ENCODE measurements around the gene TBC1D8. TPM values are rescaled to one million over a fixed set of nuclear protein-coding genes. Genes with fewer than 3 reads are reported as not detected.

The TBC1D8 gene
- total and polyA plus RNA-seq, 12 donors = 7.6 to 17.2 (median 10.8) TPM

DNA sequence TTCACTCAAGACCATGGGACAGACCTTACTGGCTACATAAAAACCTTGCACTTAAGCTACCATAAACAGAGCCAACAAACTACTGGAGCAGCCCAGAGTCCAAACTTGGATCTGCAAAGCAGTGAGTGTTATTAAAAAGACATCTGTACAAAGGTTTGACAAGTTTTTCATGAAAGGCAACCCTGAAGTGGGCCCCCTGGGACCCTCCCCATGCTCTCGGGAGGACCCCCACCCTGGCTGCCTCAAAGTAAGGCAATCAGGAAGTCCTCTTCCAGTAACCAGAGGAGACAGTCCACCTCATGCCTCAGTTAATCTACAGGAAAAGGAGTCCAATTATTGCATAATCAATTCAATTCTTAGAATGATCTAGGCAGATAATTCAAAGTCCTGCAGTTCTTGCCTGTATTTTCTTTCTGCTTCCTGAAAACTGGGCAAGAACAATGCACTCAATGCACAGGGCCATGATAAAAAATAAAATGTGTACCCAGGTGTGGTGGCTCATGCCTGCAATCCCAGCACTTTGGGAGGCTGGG, 69.7 kb downstream of the TBC1D8 start:
- intact Hi-C loops (cut with DNase I) = no loop called here
- DNase-seq = no peak
- Histone ChIP-seq H3K4me3 (no peak overlapping the region), H3K27me3 (no peaks in the 10 kb centered on the region), H3K36me3 (replicated peaks in 1 of 2) (no peaks in the 10 kb centered on the region), H3K27ac (no peak overlapping the region), H3K9me3 (replicated peaks in 1 of 3) (no peaks in the 10 kb centered on the region), H3K4me1 (replicated peaks in 1 of 2) (peaks cover 5% of the 10 kb centered on the region in 2 donors)
- no peak for TF ChIP-seq POLR2A (IDR thresholded peaks at IDR 0.05)
- TF ChIP-seq, protein P1, sequence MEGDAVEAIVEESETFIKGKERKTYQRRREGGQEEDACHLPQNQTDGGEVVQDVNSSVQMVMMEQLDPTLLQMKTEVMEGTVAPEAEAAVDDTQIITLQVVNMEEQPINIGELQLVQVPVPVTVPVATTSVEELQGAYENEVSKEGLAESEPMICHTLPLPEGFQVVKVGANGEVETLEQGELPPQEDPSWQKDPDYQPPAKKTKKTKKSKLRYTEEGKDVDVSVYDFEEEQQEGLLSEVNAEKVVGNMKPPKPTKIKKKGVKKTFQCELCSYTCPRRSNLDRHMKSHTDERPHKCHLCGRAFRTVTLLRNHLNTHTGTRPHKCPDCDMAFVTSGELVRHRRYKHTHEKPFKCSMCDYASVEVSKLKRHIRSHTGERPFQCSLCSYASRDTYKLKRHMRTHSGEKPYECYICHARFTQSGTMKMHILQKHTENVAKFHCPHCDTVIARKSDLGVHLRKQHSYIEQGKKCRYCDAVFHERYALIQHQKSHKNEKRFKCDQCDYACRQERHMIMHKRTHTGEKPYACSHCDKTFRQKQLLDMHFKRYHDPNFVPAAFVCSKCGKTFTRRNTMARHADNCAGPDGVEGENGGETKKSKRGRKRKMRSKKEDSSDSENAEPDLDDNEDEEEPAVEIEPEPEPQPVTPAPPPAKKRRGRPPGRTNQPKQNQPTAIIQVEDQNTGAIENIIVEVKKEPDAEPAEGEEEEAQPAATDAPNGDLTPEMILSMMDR (IDR thresholded peaks at IDR 0.05) = no peak
- 68 to 85% (median 76%) methylated on average over 1 of the region's 1 CpG for WGBS, 4 donors

- Histone ChIP-seq H3K36me3 (replicated peaks in 1 of 2) (no peaks in the 10 kb centered on the region), H3K9me3 (replicated peaks in 1 of 3) (no peaks in the 10 kb centered on the region), H3K4me1 (replicated peaks in 1 of 2) (peaks cover 6 to 10% of the 10 kb centered on the region in 2 donors), H3K27me3 (no peaks in the 10 kb centered on the region), H3K27ac (no peak overlapping the region), H3K4me3 (no peak overlapping the region)
- TF ChIP-seq POLR2A (IDR thresholded peaks at IDR 0.05) = no peak
- TF ChIP-seq, protein P1 (IDR thresholded peaks at IDR 0.05) = no peak
- WGBS, 4 donors = 90 to 96% (median 95%) methylated on average over 14 of the region's 14 CpGs
- no peak for DNase-seq
- intact Hi-C loops (cut with DNase I) = no loop called here
Observed at GRCh38 chr2:101080211-101081068, 70.7 kb downstream of the TBC1D8 start.

GRCh38 chr2:101076581-101076980, 74.6 kb downstream of the TBC1D8 start:
- no peak overlapping the region for H3K4me3 ChIP-seq
- no peaks in the 10 kb centered on the region for H3K27me3 ChIP-seq
- no peaks in the 10 kb centered on the region for H3K36me3 ChIP-seq (replicated peaks in 1 of 2)
- intact Hi-C loops (cut with DNase I) = no loop called here
- peaks cover 6 to 10% of the 10 kb centered on the region in 2 donors for H3K4me1 ChIP-seq (replicated peaks in 1 of 2)
- no peaks in the 10 kb centered on the region for H3K9me3 ChIP-seq (replicated peaks in 1 of 3)
- no peak for TF ChIP-seq POLR2A (IDR thresholded peaks at IDR 0.05)
- TF ChIP-seq, protein P1 (IDR thresholded peaks at IDR 0.05) = no peak
- H3K27ac ChIP-seq = no peak overlapping the region
- DNase-seq = peak; percentile 54 to 87 (median 84)
- WGBS, 4 donors = 11 to 38% (median 19%) methylated on average over 2 of the region's 2 CpGs

DNA sequence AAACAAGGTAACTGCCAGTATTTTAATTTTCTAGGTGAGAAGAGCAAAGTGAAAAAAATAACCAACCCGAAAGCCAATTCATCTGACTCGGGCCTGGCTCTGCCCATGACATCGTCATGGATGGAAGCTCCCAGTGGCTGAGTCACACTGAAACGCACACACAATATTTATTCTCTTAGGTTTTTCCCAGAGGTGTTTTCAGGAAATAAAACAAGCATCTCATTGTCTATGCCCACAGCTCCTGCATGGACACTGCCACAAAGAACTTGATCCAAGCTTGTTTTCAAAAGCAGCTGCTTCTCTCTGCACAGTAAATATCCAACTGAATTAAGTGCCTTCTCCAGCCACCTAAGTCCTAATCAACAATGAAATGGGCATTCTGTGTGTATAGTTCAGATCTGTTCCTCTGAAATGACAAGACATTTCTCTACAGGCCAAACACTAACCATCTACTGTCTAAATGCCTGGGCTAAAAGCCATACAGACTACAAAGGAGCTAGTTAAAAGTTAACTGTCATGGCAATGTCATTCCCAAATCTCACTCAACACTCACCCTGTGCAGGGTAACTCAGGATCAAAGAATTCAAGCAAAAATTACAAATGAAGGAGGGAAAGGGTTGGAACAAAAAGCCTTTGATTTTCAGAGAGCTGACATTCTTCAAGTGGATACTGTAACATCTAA, 86.2 kb downstream of the TBC1D8 start:
- H3K27me3 ChIP-seq = no peaks in the 10 kb centered on the region
- peaks cover 0 to 7% of the 10 kb centered on the region in 2 donors for H3K4me1 ChIP-seq (replicated peaks in 1 of 2)
- no peaks in the 10 kb centered on the region for H3K9me3 ChIP-seq (replicated peaks in 1 of 3)
- no peak overlapping the region for H3K4me3 ChIP-seq
- intact Hi-C loops (cut with DNase I) = no loop called here
- H3K36me3 ChIP-seq (replicated peaks in 1 of 2) = no peaks in the 10 kb centered on the region
- no peak overlapping the region for H3K27ac ChIP-seq
- WGBS, 4 donors = 73 to 89% (median 85%) methylated on average over 4 of the region's 4 CpGs
- TF ChIP-seq, protein P1 (IDR thresholded peaks at IDR 0.05) = no peak
- no peak for TF ChIP-seq POLR2A (IDR thresholded peaks at IDR 0.05)
- no peak for DNase-seq
